ENCODE measurements around the gene HARS1. TPM values are rescaled to one million over a fixed set of nuclear protein-coding genes. Genes with fewer than 3 reads are reported as not detected.
"Not testable (repeated sequence)": the region's sequence is repeated elsewhere in the genome, so short reads cannot be mapped to it uniquely, and the experiment has no call there.

HARS1 gene
- total and polyA plus RNA-seq, 3 donors from 2014 or later = 58.7 to 73.4 (median 63.9) TPM

DNA sequence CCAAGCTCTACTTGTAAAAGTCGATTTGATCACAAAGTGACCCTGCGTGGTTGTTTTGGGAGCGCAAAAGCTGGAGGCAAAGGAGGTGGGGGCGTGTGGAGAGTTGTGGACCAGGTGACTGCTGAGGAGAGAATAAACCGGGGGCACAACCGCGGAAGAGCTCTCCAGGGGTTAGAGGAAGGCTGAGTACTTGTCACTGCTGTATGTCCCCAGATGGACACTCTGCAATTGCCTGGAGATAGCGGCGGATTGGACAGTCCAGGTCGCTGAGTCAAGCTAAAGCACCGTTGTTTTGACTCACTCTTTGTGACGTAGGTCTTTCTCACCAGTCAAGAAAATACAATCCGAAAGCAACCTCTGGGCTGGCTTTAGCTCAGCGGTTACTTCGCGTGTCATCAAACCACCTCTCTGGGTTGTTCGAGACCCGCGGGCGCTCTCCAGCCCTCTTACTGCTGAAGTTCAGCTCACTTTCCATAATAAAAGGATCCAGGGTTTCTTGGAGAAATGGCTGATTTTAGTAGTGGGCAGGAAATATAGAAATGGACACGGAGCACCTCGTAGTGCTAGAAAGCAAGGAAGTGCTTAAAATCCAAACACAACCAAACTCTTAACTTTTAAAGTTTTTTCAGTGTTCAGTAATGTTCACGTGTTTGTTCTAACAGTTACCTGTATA is 34.8 kb upstream of the HARS1 start:
- no peak for TF ChIP-seq POLR2A (IDR thresholded peaks at IDR 0.05)
- TF ChIP-seq, protein P1, sequence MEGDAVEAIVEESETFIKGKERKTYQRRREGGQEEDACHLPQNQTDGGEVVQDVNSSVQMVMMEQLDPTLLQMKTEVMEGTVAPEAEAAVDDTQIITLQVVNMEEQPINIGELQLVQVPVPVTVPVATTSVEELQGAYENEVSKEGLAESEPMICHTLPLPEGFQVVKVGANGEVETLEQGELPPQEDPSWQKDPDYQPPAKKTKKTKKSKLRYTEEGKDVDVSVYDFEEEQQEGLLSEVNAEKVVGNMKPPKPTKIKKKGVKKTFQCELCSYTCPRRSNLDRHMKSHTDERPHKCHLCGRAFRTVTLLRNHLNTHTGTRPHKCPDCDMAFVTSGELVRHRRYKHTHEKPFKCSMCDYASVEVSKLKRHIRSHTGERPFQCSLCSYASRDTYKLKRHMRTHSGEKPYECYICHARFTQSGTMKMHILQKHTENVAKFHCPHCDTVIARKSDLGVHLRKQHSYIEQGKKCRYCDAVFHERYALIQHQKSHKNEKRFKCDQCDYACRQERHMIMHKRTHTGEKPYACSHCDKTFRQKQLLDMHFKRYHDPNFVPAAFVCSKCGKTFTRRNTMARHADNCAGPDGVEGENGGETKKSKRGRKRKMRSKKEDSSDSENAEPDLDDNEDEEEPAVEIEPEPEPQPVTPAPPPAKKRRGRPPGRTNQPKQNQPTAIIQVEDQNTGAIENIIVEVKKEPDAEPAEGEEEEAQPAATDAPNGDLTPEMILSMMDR (IDR thresholded peaks at IDR 0.05) = no peak
- Histone ChIP-seq H3K36me3 (ENCODE audit: low read depth, missing control alignments) (no peaks in the 10 kb centered on the region), H3K27me3 (no peaks in the 10 kb centered on the region), H3K4me1 (no peaks in the 10 kb centered on the region), H3K27ac (no peak overlapping the region), H3K9me3 (no peaks in the 10 kb centered on the region), H3K4me3 (no peak overlapping the region)
- peak; percentile 51 for DNase-seq
- intact Hi-C loops (cut with DNase I; ENCODE audit: low total_unique reads) = no loop called here
- 5 to 6% methylated on average over 23 of the region's 23 CpGs for WGBS, 2 donors

DNA sequence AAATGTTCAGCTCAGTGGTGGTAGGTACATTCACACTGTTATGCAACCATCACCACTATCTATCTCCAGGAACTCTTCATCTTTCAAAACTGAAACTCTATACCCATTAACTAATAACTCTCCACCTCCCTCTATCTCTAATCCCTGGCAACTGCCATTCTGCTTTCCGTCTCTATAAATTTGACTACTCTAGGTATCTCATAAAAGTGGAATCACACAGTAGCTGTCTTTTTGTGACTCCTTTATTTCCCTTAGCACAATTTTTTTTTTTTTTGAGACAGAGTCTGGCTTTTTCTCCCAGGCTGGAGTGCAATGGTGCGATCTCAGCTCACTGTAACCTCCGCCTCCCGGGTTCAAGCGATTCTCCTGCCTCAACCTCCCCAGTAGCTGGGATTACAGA is 30.2 kb upstream of the HARS1 start:
- H3K4me3 ChIP-seq; H3K9me3 ChIP-seq; H3K27ac ChIP-seq; DNase-seq; intact Hi-C loops (cut with DNase I; ENCODE audit: low total_unique reads); H3K36me3 ChIP-seq (ENCODE audit: low read depth, missing control alignments); H3K27me3 ChIP-seq; H3K4me1 ChIP-seq: not testable (repeated sequence)
- 58 to 72% methylated on average over 5 of the region's 5 CpGs for WGBS, 2 donors

DNA sequence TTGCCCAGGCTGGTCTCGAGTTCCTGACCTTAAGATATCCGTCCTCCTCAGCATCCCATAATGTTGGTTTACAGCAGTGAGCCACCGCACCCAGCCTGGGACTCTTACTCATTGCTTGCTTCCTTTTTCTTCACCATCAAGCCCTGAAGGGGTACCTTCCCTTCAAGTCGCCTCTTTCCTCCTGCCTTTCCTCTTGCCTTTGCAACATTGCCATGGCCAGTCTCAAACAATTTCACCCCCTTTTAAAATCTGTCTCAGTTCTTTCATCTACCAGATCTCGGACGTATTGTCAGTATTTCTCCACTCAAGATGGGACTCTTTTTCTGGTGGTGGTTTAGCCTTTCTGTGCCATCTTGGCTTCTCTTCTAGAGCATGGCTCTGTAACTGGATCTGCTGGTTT is 29.6 kb upstream of the HARS1 start:
- H3K4me1 ChIP-seq; intact Hi-C loops (cut with DNase I; ENCODE audit: low total_unique reads); H3K4me3 ChIP-seq; H3K27ac ChIP-seq; H3K9me3 ChIP-seq; H3K27me3 ChIP-seq; H3K36me3 ChIP-seq (ENCODE audit: low read depth, missing control alignments); DNase-seq: not testable (repeated sequence)
- 35 to 46% methylated on average over 6 of the region's 6 CpGs for WGBS, 2 donors

DNA sequence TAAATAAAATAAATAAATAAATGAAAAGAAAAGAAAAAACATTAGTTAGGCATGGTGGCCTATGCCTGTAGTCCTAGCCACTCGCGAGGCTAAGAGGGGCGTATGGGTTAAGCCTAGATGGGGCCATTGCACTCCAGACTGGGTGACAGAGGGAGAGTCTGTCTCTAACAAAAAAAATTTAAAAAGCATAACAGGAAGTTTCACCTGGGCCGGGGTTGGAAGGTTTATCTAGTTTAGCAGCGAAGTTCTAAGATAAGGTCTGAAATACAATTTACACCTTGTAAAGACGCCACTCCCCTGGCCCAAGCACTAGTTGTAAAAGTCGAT is 27.1 kb upstream of the HARS1 start:
- WGBS, 2 donors = 64 to 74% methylated on average over 7 of the region's 7 CpGs
- no peaks in the 10 kb centered on the region for H3K27me3 ChIP-seq
- intact Hi-C loops (cut with DNase I; ENCODE audit: low total_unique reads) = loop anchor here (10.0 kb wide), 1 partner anchor 343 kb away; no protein-coding TSS in a partner anchor
- no peaks in the 10 kb centered on the region for H3K4me1 ChIP-seq
- no peak for TF ChIP-seq POLR2A (IDR thresholded peaks at IDR 0.05)
- TF ChIP-seq, protein P1 (IDR thresholded peaks at IDR 0.05) = no peak
- no peaks in the 10 kb centered on the region for H3K9me3 ChIP-seq
- H3K27ac ChIP-seq = no peak overlapping the region
- no peak for DNase-seq
- peak overlapping the region in 1 of 2 donors; percentile 4 for H3K4me3 ChIP-seq
- no peaks in the 10 kb centered on the region for H3K36me3 ChIP-seq (ENCODE audit: low read depth, missing control alignments)

DNA sequence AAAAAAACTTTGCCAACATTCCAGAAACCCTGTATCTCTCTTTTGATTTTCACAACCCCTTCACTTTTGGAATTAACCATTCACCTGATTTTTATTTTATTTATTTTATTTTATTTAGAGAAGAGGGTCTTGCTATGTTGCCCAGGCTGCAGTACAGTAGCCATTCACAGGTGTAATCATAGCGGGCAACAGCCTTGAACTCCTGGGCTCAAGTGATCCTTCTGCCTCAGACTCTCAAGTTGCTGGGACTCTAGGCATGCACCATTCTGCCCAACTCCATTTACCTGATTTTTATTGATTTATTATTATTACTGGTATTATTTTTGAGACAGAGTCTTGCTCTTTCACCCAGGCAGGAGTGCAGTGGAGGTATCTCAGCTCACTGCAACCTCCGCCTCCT is 25.1 kb upstream of the HARS1 start:
- intact Hi-C loops (cut with DNase I; ENCODE audit: low total_unique reads) = loop anchor here (10.0 kb wide), 1 partner anchor 341 kb away; no protein-coding TSS in a partner anchor
- not testable (repeated sequence) for DNase-seq, H3K9me3 ChIP-seq

DNA sequence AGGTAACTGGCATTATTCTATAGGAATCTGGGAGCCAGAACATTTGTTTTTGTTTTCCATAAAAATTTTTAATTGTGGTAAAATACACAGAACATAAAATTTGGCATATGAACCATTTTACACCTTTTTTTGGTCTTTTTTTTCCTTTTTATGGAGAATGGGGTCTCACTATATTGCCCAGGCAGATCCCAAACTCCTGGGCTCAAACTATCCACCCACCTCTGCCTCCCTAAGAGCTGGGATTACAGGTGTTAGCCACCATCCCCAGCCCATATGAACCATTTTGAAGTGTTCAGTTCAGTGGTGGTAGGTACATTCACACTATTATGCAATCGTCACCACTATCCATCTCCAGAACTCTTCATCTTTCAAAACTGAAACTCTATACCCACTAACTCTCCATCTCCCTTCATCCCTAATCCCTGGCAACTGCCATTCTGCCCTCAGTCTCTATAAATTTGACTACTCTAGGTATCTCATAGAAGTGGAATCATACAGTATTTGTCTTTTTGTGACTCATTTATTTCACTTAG is 22.5 kb upstream of the HARS1 start:
- Histone ChIP-seq H3K4me3 (no peak overlapping the region), H3K4me1 (no peaks in the 10 kb centered on the region), H3K9me3 (no peaks in the 10 kb centered on the region), H3K27ac (no peak overlapping the region), H3K27me3 (no peaks in the 10 kb centered on the region), H3K36me3 (ENCODE audit: low read depth, missing control alignments) (no peaks in the 10 kb centered on the region)
- DNase-seq = no peak
- intact Hi-C loops (cut with DNase I; ENCODE audit: low total_unique reads) = loop anchor here (10.0 kb wide), 1 partner anchor 339 kb away; no protein-coding TSS in a partner anchor
- 88 to 90% methylated on average over 1 of the region's 1 CpG for whole genome bisulfite sequencing, 2 donors
- TF ChIP-seq, protein P1 (IDR thresholded peaks at IDR 0.05) = no peak
- no peak for TF ChIP-seq POLR2A (IDR thresholded peaks at IDR 0.05)

More for the DNA sequence above, 25.1 kb upstream of the HARS1 start:
- not testable (repeated sequence) for H3K36me3 ChIP-seq (ENCODE audit: low read depth, missing control alignments); H3K27ac ChIP-seq; H3K4me3 ChIP-seq; H3K27me3 ChIP-seq; H3K4me1 ChIP-seq
- WGBS, 2 donors = 90 to 91% methylated on average over 2 of the region's 2 CpGs
